Measurements from ENCODE around the gene ITGA11.

ITGA11 gene

GRCh38 chr15:68431792-68432401 lies at the start of gene ITGA11:
ITGA11 (minus strand) TSS chr15:68432163; CDS start chr15:68432066, 97 bp downstream.
- TF ChIP-seq GLIS3 (CRISPR knock-in tag; IDR thresholded peaks at IDR 0.05) (no peak), RARB (CRISPR knock-in tag; IDR thresholded peaks at IDR 0.05) (no peak), ZFP3 (CRISPR knock-in tag; IDR thresholded peaks at IDR 0.05) (no peak), TCF4 (CRISPR knock-in tag; IDR thresholded peaks at IDR 0.05; ENCODE audit: borderline replicate concordance) (no peak), TOX (CRISPR knock-in tag; IDR thresholded peaks at IDR 0.05; ENCODE audit: borderline replicate concordance) (no peak), BACH2 (CRISPR knock-in tag; IDR thresholded peaks at IDR 0.05; ENCODE audit: borderline replicate concordance) (no peak), POU6F1 (CRISPR knock-in tag; IDR thresholded peaks at IDR 0.05; ENCODE audit: borderline replicate concordance, low read depth) (no peak), ZC3H10 (CRISPR knock-in tag; IDR thresholded peaks at IDR 0.05) (no peak), ZFP30 (CRISPR knock-in tag; IDR thresholded peaks at IDR 0.05) (no peak), CSDC2 (CRISPR knock-in tag; IDR thresholded peaks at IDR 0.05) (no peak), SNAI2 (CRISPR knock-in tag; IDR thresholded peaks at IDR 0.05) (no peak), ZNF8 (CRISPR knock-in tag; IDR thresholded peaks at IDR 0.05) (no peak), ZNF565 (CRISPR knock-in tag; conservative IDR thresholded peaks at IDR 0.05; ENCODE audit: low read depth) (no peak), TSHZ2 (CRISPR knock-in tag; IDR thresholded peaks at IDR 0.05) (no peak), ARNTL (CRISPR knock-in tag; IDR thresholded peaks at IDR 0.05; ENCODE audit: borderline replicate concordance, low read depth) (no peak), ZNF70 (CRISPR knock-in tag; IDR thresholded peaks at IDR 0.05) (no peak), PPARA (CRISPR knock-in tag; IDR thresholded peaks at IDR 0.05; ENCODE audit: borderline replicate concordance) (no peak), ESRRG (CRISPR knock-in tag; IDR thresholded peaks at IDR 0.05) (no peak)
- TF ChIP-seq, protein P1, sequence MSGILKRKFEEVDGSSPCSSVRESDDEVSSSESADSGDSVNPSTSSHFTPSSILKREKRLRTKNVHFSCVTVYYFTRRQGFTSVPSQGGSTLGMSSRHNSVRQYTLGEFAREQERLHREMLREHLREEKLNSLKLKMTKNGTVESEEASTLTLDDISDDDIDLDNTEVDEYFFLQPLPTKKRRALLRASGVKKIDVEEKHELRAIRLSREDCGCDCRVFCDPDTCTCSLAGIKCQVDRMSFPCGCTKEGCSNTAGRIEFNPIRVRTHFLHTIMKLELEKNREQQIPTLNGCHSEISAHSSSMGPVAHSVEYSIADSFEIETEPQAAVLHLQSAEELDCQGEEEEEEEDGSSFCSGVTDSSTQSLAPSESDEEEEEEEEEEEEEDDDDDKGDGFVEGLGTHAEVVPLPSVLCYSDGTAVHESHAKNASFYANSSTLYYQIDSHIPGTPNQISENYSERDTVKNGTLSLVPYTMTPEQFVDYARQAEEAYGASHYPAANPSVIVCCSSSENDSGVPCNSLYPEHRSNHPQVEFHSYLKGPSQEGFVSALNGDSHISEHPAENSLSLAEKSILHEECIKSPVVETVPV (CRISPR knock-in tag; IDR thresholded peaks at IDR 0.05) = no peak
- TF ChIP-seq, protein P2, sequence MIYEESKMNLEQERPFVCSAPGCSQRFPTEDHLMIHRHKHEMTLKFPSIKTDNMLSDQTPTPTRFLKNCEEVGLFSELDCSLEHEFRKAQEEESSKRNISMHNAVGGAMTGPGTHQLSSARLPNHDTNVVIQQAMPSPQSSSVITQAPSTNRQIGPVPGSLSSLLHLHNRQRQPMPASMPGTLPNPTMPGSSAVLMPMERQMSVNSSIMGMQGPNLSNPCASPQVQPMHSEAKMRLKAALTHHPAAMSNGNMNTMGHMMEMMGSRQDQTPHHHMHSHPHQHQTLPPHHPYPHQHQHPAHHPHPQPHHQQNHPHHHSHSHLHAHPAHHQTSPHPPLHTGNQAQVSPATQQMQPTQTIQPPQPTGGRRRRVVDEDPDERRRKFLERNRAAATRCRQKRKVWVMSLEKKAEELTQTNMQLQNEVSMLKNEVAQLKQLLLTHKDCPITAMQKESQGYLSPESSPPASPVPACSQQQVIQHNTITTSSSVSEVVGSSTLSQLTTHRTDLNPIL (CRISPR knock-in tag; IDR thresholded peaks at IDR 0.05; ENCODE audit: low read depth) = no peak

GRCh38 chr15:68481321-68481720 lies 49.4 kb upstream of the ITGA11 start:
- ATAC-seq = no peak
- TF ChIP-seq OSR1 (CRISPR knock-in tag; IDR thresholded peaks at IDR 0.05) (no peak), ISL1 (CRISPR knock-in tag; IDR thresholded peaks at IDR 0.05) (no peak), BACH2 (CRISPR knock-in tag; IDR thresholded peaks at IDR 0.05; ENCODE audit: borderline replicate concordance) (no peak), POU6F1 (CRISPR knock-in tag; IDR thresholded peaks at IDR 0.05; ENCODE audit: borderline replicate concordance, low read depth) (no peak), ARNTL (CRISPR knock-in tag; IDR thresholded peaks at IDR 0.05; ENCODE audit: borderline replicate concordance, low read depth) (no peak), TOX (CRISPR knock-in tag; IDR thresholded peaks at IDR 0.05; ENCODE audit: borderline replicate concordance) (no peak), ZNF70 (CRISPR knock-in tag; IDR thresholded peaks at IDR 0.05) (no peak), SNAI2 (CRISPR knock-in tag; IDR thresholded peaks at IDR 0.05) (no peak), ESRRG (CRISPR knock-in tag; IDR thresholded peaks at IDR 0.05) (no peak)

More at GRCh38 chr15:68431792-68432401, at the start of gene ITGA11:
- ATAC-seq = peak; percentile 86

Measured in SK-N-SH treated with all-trans-retinoic acid at 6 μM for 48 hours (cell line).